Kidney epithelial cell (primary cell): ENCODE data around the gene KRTAP12-2. TPM values are rescaled to one million over a fixed set of nuclear protein-coding genes. Genes with fewer than 3 reads are reported as not detected.

Experiments used
- DNase-seq: peaks from one replicate; pipeline ENCODE4 v3.0.0-alpha.2; 2010; ENCODE audit warnings: low read depth
- H3K27me3 ChIP-seq: 2 replicates; pipeline ENCODE4 v1.6.0; 2011; ENCODE audit warnings: low read length; ENCODE audit not compliant: control insufficient read depth, insufficient read depth
- H3K36me3 ChIP-seq: 2 replicates; pipeline ENCODE4 v1.5.1; 2011; ENCODE audit warnings: low read length; ENCODE audit not compliant: control insufficient read depth, insufficient read depth
- H3K4me3 ChIP-seq: 2 replicates; pipeline ENCODE4 v1.5.1; 2011; ENCODE audit warnings: low read depth, mild to moderate bottlenecking, control low read depth, low read length
- CTCF ChIP-seq: IDR thresholded peaks from 2 replicates; pipeline ENCODE4 v1.5.1; 2011; ENCODE audit warnings: mild to moderate bottlenecking, moderate library complexity, low read length, control low read depth, inconsistent platforms; ENCODE audit not compliant: insufficient read depth, poor library complexity, severe bottlenecking
- total RNA-seq: library from RNA; depleted of rRNA; stranded (reverse); fragments of >200 nt; gene quantifications from 2 replicates; pipeline ENCODE4 v1.2.3, GENCODE V29; 2015

Gene KRTAP12-2
- total RNA-seq, 1 donor from 2014 or later = not detected

- DNase-seq = no peak
- Histone ChIP-seq H3K36me3 (no peaks in the 10 kb centered on the region), H3K27me3 (peaks cover 74% of the 10 kb centered on the region)
Measured at GRCh38 chr21:44702973-44703730, 36.4 kb upstream of the KRTAP12-2 start.

GRCh38 chr21:44702111-44702972 lies 35.6 kb upstream of the KRTAP12-2 start:
- peaks cover 74% of the 10 kb centered on the region for H3K27me3 ChIP-seq
- no peak for TF ChIP-seq CTCF
- no peak for DNase-seq
- H3K36me3 ChIP-seq = no peaks in the 10 kb centered on the region
- H3K4me3 ChIP-seq = no peak overlapping the region

More at GRCh38 chr21:44702973-44703730, 36.4 kb upstream of the KRTAP12-2 start:
- H3K4me3 ChIP-seq = no peak overlapping the region
- no peak for TF ChIP-seq CTCF

- Histone ChIP-seq H3K4me3 (no peak overlapping the region), H3K27me3 (peaks cover 69% of the 10 kb centered on the region), H3K36me3 (no peaks in the 10 kb centered on the region)
- TF ChIP-seq CTCF = no peak
- no peak for DNase-seq
Measured at GRCh38 chr21:44701541-44701940, 34.8 kb upstream of the KRTAP12-2 start.

GRCh38 chr21:44701023-44701400 lies 34.3 kb upstream of the KRTAP12-2 start:
- H3K36me3 ChIP-seq = no peaks in the 10 kb centered on the region
- peaks cover 64% of the 10 kb centered on the region for H3K27me3 ChIP-seq
- no peak for DNase-seq
- TF ChIP-seq CTCF = no peak
- no peak overlapping the region for H3K4me3 ChIP-seq

- Histone ChIP-seq H3K4me3 (no peak overlapping the region), H3K27me3 (peaks cover 62% of the 10 kb centered on the region), H3K36me3 (no peaks in the 10 kb centered on the region)
- no peak for TF ChIP-seq CTCF
- no peak for DNase-seq
Measured at GRCh38 chr21:44700101-44701022, 33.6 kb upstream of the KRTAP12-2 start.
